ENCODE results near the gene KCNMB1.
"Not testable (repeated sequence)": the region's sequence is repeated elsewhere in the genome, so short reads cannot be mapped to it uniquely, and the experiment has no call there.

The KCNMB1 gene

DNA sequence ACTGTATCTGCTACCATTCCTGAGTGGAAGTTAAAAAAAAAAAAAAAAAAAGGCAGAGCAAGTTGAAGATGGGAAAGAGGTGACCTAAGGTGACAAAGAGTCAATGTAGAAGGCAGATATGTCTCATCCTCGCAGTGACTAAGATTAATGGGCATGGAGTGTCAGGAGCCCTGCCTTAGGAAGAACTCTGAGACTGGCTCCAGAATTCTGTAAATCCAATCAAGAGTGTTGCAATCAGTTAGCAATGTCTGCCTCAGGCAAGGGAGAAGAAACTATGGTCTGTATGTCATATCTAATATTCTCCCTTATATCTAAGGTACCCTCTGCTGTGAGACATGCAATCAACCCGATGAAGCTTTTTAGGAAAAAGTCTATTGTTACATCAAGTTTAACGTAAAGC, 24.7 kb upstream of the KCNMB1 start:
- no peak for DNase-seq

DNA sequence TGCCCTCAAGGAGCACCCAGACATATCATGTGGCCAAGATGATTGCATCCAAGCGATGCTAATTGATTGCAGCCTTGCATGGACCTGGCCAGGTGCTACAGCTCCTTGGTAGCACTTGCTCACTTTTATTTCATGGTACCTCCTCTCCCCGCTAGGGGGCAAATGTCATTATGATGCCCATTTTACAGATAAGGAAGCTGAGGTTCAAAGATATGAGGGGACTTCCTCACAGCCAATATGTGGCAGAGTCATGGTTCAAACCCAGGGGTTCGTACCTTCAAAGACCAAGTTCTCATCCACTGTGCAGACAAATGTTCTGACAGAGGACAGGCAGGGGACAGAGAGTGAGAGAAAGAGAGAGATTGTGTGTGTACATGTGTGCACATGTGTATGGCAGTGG, 21.9 kb upstream of the KCNMB1 start:
- DNase-seq, result peak; percentile 43

DNA sequence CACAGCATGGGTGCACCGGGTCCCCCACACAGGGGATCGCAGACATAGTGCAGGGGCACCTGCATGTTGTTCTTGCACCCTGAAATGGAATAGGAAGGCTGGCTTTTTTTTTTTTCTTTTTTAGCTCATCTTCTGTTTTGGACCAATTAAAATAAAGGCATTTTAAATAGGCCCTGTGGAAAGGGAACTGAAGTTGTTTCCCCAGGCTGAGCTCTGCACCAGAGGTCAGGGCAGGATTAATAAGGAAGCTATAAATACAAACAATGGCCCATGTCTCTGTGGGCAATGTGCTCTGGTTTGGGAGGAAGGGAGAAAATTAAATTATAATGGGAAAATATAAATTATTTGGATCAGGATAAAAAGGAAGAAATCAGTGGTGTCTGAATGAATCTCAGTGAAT, 21.2 kb upstream of the KCNMB1 start:
- no peak for DNase-seq

DNA sequence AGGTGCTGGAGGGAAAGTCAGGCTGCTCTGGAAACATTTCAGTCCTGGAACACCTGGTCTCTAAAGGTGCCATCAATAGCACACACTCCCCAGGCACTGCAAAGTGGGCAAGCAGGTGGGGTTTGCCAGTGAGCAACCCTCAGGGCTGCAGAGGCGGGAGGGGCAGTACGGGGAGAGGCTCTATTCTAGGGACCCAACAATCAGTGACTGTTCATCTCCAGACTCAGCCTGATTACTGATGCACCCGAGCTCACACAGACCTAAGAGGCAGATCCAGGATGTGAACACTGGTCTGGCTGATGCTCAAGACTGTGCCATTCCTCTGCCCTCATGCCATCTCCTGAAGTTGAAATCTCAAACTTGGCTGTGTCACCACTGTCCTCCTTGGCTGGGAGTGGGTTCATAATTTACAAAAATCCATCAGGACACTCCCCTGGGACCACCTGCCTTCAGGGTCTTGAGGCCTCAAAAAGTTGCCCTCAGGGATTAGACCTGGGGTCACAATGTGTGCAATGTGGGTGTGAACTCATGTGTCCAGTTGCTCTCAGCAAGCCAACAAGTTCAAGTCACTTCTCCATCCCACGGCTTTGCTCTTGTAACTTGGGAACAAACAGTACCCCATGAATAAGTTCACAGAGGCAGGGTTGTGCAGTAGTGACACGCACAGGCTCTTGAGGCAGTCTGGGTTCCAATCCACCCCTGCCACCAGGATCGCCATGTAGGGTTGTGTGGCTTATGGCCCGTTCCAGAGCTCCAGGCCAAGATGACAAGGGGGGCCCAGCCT, 19.9 kb upstream of the KCNMB1 start:
- DNase-seq, result no peak

DNA sequence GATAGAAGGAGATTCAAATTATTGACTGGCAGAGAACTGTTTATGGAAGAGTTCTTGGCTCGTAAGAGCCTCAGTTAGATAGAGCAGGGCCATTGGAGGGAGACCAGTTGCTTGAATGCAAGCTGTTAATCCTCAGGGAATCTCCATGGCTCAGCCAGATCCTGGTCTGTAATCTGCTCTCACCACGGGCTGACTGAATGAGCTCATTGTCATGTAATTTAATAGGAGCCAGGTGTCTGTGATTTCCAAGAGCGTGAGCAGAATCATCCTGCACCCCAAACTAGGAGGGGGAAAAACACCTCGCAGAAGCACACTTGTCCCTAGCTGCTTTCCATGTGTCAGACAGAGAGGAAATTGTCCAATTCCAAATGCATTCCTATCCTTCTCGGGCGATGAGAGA, 19.1 kb upstream of the KCNMB1 start:
- DNase-seq, result no peak

DNA sequence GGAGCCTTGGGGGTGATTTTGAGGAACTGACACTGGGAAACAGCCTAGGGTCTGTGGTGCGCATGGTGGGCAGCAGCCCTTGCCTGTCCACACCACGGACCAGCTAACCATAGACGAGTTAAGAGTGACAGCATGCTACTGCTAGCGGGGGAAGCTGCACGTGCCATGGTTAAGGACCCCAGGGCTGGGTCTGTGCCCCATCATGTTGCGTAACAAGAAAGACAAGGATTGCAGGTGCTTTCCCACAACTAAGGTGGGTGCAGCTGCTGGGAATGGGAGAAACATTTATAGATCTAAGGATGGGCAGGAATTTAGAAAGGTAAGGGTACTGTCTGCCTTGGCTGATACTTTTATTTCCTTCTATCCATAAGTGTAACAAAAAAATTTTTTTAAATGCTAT, 17.9 kb upstream of the KCNMB1 start:
- DNase-seq, result no peak

DNA sequence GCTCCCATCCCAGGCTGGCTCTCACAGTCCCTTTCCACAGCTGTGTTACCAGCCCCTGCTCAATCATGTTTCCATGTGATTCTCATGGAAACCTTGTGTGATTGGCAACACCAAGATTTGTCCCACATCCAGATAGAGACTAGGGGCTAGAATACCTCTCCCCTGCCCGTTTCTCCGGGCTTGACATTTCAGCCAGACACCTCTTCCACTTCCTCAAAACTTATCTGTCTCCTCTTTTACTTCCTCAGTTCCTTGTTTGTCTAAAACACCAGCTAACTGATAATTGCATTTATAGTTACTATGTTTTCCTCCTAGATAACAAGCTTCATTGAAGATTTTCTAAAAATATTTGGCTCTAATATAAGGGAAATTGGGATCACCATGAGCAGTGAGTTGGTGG, 16.6 kb upstream of the KCNMB1 start:
- DNase-seq, result no peak

DNA sequence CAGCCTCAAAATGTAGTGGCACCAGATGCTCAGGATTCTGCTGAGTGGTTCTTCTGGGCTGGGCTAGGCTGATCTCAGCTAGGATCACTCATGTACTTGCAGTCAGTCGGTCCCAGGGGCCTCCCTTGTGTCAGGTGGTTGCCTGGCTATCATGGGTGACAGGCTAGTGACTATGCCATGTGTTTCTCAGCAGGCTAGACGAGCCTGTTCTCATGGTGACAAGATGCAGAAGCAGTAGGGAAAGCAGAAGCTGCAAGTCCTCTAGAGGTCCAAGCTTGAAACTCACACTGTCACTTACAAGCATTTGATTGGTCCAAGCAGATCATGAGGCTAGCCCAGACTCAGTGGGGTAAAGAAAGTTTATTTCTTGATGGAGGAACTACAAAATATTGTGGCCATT, 15.2 kb upstream of the KCNMB1 start:
- DNase-seq, result peak; percentile 35

DNA sequence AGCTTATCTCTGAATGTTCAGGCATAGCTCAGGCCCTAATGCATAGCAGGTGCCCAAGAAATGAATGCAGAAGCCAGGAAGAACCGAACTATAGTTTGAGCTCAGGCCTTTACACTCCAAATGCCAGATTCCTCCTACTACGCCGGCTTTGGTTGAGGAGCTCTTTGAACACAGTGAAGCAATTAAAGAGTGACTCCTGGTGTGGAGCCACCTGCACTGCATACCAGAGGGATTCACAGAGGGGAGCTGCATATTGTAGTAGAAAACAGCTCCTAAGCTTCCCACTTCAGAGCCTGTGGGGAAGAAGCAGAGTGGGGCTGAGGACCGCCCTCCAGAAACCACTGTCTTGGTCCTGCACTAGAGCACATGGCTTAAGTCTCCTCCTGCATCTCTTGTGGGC, 14.5 kb upstream of the KCNMB1 start:
- DNase-seq, result no peak

DNA sequence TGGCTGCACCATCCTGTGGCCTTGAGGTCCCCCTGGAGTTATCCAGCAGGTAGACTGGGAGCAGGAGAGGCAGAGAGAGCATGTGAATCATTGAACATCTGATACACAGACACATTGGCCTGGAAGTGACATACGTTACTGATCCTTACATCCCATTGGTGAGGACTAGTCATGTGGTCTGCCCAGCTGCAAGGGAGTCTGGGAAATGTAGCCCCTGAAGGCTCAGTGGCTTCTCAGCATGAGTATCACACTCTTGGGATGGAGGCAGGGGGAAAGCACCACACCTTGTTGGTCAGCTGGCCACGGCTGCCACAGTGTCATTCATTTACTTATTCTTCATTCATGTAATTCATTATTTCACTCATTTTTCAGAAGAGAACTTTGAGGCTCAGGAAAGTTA, 13.3 kb upstream of the KCNMB1 start:
- DNase-seq, result no peak

DNA sequence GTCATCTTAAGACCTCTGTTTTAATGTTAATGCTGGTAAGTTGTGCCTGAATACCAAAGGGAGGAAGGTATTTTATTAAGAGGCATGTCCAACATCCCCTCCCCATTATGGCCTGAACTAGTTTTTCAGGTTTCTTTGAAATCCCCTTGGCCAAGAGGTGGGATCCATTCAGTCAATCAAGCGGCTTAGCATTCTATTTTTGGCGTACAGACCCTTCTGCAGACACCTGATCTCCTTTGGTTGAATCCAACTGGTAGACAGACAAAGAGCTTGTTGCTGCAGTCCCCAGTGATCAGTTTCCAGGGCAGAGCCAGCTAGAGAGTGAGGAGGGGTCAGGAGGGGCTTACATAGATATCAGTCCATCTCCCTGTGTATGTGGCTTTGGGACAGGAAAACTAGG, 7.9 kb upstream of the KCNMB1 start:
- no peak for DNase-seq

DNA sequence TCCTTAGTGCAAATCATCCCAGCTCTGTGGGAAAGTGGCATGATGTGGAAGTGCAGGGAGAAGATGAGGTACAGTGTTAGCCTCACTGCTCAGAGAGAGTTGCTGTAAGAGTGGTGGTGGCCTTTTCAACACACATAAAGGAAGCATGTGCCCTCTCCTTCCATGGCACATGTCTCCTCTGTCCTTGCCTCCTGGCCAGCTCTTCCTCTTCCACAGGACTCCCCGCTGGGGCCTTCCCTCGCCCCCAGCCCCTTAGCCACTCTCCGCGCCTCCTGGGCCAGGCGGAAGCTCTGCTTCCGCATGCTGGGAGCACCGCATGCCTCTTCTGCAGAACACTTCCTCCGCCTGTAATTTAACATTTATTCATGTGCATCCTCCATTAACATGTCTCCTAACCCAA, 4.8 kb upstream of the KCNMB1 start:
- DNase-seq, result no peak

DNA sequence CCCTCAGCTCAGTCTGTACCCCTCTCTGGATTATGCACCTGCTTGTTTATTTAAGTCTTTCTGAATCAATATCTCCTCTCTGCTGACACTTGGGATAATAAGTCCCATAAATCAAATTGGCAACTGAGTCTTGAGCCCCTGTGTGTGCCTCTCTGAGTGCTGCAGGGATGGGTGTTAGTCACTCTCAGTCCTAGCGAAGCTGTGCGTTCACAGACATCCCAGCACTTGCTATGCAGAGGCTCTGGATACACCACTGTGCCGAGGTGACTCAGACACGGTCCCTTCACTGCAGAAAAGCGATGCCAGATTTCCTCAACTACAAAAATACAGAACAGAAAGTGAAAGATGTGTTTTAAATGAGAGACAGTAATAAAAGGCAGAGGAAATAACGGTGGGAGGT, 4.1 kb upstream of the KCNMB1 start:
- peak; percentile 31 for DNase-seq

DNA sequence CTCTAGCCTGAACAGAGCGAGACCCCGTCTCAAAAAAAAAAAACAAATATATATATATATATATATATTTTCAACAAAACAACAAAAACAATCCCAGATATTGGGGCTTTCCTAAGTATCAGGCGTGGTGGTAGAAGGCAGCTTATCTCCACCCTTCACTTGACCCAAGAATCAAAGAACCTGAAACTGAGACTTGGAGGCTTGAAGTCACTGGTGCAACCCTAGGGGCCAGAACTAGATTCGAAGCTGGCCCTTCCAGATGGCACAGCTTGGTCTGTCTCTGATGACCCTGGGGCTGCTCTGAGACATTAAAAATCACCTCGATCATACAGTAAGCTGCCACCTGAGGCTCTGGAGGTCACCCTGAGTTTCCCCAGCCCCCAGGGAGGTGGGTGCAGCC, 1.3 kb upstream of the KCNMB1 start:
- DNase-seq, result no peak

DNA sequence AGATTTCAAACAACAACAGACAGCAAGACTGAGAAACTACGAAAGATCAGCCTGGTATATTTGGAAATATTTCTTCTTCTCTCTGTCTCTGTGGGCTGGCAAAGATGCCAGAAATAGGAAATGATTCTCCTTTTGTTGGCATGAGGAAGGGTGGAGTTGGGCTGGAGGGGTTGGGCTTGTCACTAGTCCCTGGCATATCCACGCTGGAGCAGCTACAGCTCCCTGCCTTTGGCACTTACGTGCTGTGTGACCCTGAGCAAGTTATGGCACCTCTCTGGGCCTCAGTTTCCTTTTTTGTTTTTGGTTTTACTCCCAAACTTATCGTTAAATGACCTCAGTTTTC, 354 bp upstream of the KCNMB1 start:
- DNase-seq, result no peak

DNA sequence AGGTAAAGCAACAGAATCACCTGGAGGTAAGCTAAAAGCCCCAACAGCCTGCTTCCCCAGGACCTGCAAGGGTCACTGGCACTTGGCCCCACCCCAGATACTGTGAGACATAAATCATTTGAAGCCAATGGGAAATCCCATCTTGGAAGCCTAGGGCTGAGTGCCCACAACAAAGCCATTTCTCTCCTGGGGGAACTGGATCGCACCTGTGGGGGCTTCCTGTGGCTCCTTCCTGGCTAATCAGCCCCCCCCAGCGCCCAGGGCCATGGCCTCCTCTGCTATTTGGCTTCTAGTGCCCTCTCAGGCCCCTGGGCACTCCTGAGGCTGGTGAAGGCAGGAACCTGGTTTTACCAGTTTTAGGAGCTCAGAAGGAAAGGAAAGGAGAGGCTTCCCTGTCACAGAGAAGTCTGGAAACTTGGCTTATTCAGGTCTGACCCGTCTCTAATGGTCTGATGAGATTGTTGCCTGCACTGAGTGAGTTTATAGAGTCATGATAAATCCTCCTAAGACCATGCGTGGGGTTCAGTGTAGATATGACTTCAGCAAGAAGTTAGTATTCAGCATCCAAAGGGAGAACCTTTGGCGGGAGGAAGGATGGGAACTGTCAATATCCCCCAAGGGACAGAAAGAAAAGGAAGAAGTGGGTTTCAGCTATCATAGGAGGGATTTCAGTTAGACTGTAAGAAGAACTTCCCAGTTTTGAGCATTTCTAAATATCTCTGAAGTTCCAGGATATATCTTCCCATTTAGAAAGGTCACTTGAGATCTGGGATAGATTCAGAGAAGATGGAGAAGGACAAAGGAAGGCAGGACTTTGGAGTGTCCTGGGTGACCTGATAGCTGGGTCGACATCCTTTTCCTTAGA, 1.2 kb downstream of the KCNMB1 start:
- DNase-seq, result no peak

DNA sequence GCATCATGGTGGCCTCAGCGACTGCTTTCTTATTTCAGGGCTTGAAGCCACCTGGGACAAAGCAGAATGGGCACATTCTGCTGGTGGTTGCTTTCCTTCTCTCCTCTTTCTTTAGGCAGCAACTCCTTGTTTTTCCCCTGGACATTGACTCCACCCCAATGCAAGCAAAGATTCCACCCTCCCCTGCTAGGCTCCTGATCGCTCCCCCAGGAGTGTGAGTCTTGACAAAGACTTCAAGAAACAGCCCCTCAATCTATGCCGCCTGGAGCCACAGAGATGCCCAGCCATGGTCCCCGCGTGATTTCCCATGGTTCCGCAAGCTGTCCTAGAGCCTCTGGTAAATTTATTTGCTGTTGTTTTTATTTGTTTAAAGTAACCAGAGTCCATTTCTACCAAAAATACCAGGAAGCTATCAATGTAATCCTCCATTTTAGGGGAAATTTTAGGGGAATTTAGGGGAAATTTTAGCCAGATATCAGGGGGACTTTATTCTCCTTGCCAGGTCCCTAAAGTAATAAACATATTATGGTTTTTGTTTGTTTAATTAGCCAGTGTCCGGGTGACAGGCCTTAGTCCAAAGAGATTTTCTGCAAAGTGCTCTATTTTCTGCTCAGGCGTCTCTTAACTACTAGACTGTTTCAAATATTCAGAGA, 2.3 kb downstream of the KCNMB1 start:
- no peak for DNase-seq

DNA sequence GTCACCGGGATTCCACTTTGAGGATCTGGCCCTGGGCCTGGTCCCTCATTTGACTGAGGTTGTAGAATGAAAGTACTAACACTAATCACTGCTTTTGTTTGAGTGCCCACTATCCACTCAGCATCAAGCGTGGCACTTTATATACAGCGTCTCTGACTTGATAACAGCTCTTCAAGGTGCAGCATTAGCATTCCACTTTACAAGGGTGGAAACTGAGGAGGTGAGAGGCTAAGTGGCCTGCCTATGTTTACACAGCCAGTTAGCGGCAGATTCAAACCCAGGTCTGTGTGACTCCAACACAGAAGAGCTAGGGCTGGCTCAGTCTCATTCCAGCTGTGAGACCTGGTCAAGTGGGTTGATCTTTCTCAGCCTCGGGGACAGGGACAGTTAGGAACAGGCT, 5.9 kb downstream of the KCNMB1 start:
- DNase-seq, result no peak

DNA sequence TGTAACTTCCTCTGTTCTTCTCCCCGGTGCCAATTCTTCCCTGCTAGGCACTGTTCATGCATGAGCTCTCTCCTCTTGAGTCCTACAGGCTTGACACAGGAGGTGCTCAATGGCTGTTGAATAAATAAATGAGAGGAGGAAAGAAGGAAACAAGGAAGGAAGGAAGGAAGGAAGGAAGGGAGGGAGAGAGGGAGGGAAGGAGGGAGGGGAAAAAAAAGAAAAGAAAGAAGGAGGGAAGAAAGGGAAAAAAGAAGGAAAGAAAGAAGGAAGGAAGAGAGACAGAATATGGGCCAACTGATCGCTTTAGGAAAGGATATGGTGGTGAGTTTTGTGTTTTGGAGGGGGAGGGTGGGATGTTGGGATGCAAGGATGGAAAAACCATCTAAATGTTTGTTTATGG, 6.4 kb downstream of the KCNMB1 start:
- DNase-seq, result no peak

DNA sequence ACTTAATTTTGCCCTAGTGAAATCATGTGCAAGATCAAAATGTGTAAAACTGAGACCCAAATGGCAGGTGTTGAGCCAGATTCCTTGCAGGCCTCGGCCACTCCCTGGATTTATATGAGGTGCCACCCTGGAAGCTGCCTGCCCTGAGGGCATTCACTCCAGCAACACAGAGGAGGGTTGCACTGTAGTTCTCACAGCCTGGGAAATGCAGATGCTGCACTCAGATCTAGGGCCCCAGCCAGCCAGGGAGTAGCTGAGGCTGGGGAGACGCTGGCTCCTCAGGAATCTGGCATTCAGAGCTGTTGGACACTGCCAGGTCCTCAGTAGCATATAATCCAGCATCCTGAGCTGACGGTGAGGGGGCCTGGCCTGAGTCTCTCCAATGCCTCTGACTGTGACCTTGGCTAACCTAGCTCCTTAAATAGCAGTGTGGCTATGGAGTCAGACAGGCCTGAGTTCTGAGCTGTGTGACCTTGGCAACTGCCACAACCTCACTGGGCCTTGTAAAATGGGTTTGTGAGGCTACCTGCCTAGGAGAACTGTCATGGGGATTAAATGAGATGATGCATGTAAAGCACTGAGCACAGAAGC, 8.7 kb downstream of the KCNMB1 start:
- no peak for DNase-seq

DNA sequence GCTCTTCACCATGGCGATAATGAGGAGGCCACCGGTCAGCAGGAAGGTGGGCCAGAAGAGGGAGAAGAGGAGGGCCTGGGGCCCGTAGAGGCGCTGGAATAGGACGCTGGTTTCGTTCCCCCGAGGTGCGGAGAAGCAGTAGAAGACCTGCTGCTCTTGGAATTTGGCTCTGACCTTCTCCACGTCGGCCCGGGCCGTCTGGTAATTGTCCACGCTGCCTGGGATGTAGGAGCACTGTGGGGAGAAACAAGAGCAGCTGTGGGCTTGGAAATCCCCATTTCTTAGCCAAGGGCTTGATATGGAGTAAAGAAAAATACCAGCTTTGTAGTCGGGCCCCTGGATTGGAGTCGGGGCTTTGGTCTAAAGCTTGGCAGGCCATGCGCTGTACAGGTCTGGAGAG, 10.4 kb downstream of the KCNMB1 start:
- no peak for DNase-seq

DNA sequence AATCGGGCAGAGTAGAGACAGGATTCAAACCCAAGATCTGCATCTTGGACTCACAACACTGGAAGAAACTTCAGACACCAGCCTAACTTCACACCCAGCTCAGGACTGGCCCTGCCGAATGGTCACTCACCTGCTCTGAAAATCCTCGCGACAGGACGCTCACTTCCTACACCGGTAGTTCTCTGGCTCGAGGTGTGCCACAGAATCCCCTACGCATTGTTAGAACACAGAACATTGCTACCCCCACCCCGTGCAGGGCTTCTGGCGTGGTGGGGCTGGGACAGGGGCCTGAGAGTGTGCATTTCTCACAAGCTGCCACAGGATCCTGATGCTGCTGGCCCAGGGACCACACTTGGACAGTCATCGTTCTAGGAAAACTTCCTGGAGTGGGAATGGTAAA, 12.1 kb downstream of the KCNMB1 start:
- no peak for DNase-seq

DNA sequence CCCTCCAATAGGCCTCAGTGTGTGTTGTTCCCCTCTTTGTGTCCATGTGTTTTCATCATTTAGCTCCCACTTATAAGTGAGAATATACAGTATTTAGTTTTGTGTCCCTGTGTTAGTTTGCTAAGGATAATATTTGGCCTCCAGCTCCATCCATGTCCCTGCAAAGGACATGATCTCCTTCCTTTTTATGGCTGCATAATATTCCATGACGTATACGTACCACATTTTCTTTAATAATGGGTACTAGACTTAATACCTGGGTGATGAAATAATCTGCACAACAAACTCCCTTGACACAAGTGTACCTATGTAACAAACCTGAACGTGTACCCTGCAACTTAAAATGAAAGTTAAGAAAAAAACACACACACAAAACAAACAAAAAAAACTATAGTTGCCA, 12.6 kb downstream of the KCNMB1 start:
- DNase-seq, result not testable (repeated sequence)

DNA sequence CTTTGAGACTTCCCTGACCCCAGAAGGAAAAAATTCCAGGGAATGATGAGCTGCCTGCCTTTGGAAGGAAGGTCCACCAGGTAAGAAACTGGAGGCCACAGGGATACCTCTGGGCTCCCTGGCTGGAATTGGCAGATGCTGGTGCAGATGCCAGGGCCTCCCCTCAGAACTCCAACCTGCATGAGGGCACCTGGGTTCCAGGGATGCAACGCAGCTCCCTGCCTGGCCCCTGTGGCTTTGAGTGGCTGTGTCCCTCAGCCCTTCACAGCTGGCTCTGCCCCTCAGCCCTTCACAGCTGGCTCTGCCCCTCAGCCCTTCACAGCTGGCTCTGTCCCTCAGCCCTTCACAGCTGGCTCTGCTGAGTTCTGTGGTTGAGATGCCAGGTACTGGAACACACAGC, 13.9 kb downstream of the KCNMB1 start:
- no peak for DNase-seq

All from CD4-positive, alpha-beta T cell treated with Interleukin-17A for 1 hour (primary cell).